Ovary (tissue), 3 donors: ENCODE data around the gene GDI2.

Experiments used
- POLR2A ChIP-seq: fragments of 450-650 bp; IDR thresholded peaks from one replicate; pipeline ENCODE4 v1.6.1; 2017; ENCODE audit warnings: antibody characterized with exemption, mild to moderate bottlenecking, moderate library complexity
- TF ChIP-seq, protein P1 (sequence below), 3 donors: fragments of 450-650 bp in 2 of 3; fragments of 200-600 bp in 1 of 3; IDR thresholded peaks; one replicate each; pipeline versions ENCODE4 v1.5.1 to v1.8.0; 2016 to 2022; ENCODE audit warnings: antibody characterized with exemption in 3 of 3, mild to moderate bottlenecking in 1 of 3
- donor health status: DM: no; HTN: no; CAD: no.

DNA sequence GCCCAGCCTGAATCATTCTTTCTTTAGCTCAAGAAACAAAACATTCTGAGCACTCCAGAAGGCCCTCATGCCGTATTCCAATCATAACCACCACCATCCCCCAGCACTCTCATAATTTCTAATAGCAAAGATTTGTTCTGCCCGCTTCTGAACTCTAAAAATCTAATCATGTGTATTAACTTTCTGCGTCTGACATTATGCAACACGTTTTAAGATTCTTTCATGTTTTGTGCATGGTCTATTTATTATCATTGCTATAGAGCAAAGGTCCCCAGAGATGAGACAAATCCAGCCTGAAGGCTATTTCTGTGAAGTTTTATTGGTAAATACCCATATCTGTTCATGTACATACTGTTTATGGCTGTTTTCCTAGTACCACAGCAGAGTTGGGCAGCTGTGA lies 8.8 kb downstream of the GDI2 start:
- TF ChIP-seq, protein P1, sequence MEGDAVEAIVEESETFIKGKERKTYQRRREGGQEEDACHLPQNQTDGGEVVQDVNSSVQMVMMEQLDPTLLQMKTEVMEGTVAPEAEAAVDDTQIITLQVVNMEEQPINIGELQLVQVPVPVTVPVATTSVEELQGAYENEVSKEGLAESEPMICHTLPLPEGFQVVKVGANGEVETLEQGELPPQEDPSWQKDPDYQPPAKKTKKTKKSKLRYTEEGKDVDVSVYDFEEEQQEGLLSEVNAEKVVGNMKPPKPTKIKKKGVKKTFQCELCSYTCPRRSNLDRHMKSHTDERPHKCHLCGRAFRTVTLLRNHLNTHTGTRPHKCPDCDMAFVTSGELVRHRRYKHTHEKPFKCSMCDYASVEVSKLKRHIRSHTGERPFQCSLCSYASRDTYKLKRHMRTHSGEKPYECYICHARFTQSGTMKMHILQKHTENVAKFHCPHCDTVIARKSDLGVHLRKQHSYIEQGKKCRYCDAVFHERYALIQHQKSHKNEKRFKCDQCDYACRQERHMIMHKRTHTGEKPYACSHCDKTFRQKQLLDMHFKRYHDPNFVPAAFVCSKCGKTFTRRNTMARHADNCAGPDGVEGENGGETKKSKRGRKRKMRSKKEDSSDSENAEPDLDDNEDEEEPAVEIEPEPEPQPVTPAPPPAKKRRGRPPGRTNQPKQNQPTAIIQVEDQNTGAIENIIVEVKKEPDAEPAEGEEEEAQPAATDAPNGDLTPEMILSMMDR (IDR thresholded peaks at IDR 0.05) = no peak
- TF ChIP-seq POLR2A = no peak
